Endothelial cell of umbilical vein (primary cell): ENCODE results near the gene TMEM63B. TPM values are rescaled to one million over a fixed set of nuclear protein-coding genes. Genes with fewer than 3 reads are reported as not detected.

ENCODE experiments used
- BruUV-seq: library from RNA; stranded (reverse); fragments of 400-500 nt; replicated peaks from 2 replicates; lab custom pipeline; 2021; lab: Mats Ljungman, UMichigan
- CTCF ChIA-PET: fragments of 300-600, 350-600 bp; sonication (Branson Sonifier 250); formaldehyde crosslinking; loops from one replicate; lab custom pipeline; 2021; ENCODE audit warnings: antibody characterized with exemption, inconsistent platforms; lab: Charles Lee
- POLR2A ChIA-PET: fragments of 300-600, 350-600 bp; sonication (Branson Sonifier 250); formaldehyde crosslinking; loops from one replicate; lab custom pipeline; 2021; ENCODE audit warnings: antibody characterized with exemption, inconsistent platforms; lab: Charles Lee
- DNase-seq: peaks from one replicate; pipeline ENCODE4 v3.0.0-alpha.2; 2011; ENCODE audit warnings: low read depth, low spot score
- FAIRE-seq: peaks from 2 replicates; lab custom pipeline; 2011; peaks lifted over from hg19 to GRCh38; lab: Jason Lieb, UNC
- H2AFZ ChIP-seq: 2 replicates; pipeline ENCODE4 v1.6.0; 2012; ENCODE audit warnings: low read depth, low read length, control low read depth, inconsistent platforms
- H3K27ac ChIP-seq: 2 replicates; pipeline ENCODE4 v1.5.1; 2011; ENCODE audit warnings: low read depth, mild to moderate bottlenecking, control low read depth, low read length, moderate library complexity; ENCODE audit not compliant: insufficient read depth
- H3K27me3 ChIP-seq, 2 experiments: 2 replicates each; pipeline versions ENCODE4 v1.6.0 to v1.6.1; 2011; ENCODE audit warnings: low read length in 2 of 2, mixed read lengths in 1 of 2; ENCODE audit not compliant: control insufficient read depth in 2 of 2, insufficient read depth in 2 of 2
- H3K36me3 ChIP-seq, 2 experiments: 2 replicates in 1 of 2; 3 replicates in 1 of 2; pipeline ENCODE4 v1.5.1; 2011; ENCODE audit warnings: low read length in 2 of 2, mild to moderate bottlenecking in 1 of 2, moderate library complexity in 1 of 2; ENCODE audit not compliant: control insufficient read depth in 2 of 2, insufficient read depth in 2 of 2; ENCODE audit errors: extremely low read depth in 1 of 2
- H3K4me1 ChIP-seq: 3 replicates; pipeline ENCODE4 v1.5.1; 2011; ENCODE audit warnings: mild to moderate bottlenecking, low read length; ENCODE audit not compliant: control insufficient read depth, insufficient read depth; ENCODE audit errors: extremely low read depth
- H3K4me2 ChIP-seq: 2 replicates; pipeline ENCODE4 v1.6.1; 2011; ENCODE audit warnings: low read length, control low read depth, mixed read lengths; ENCODE audit not compliant: insufficient read depth
- H3K4me3 ChIP-seq, 3 experiments: fragments of 200-600 bp in 1 of 3; sonication (generic), shearing (Covaris generic) in 1 of 3; replicated peaks in 1 of 3; 2 replicates each; pipeline ENCODE4 v1.5.1; 2011 to 2016; ENCODE audit warnings: control low read depth in 3 of 3, low read length in 3 of 3, mild to moderate bottlenecking in 2 of 3, inconsistent platforms in 1 of 3, low read depth in 1 of 3, moderate library complexity in 1 of 3; ENCODE audit not compliant: insufficient read depth in 1 of 3
- H3K79me2 ChIP-seq: 2 replicates; pipeline ENCODE4 v1.6.0; 2012; ENCODE audit warnings: low read length, inconsistent platforms; ENCODE audit not compliant: control insufficient read depth, insufficient read depth
- H3K9ac ChIP-seq: replicated peaks from 2 replicates; pipeline ENCODE3; 2011; ENCODE audit warnings: low read length, control low read depth; ENCODE audit not compliant: insufficient read depth; ENCODE audit errors: extremely low read depth
- H3K9me1 ChIP-seq: replicated peaks from 3 replicates; pipeline ENCODE4 v1.6.0; 2011; ENCODE audit warnings: mild to moderate bottlenecking, low read length; ENCODE audit not compliant: control insufficient read depth, insufficient read depth; ENCODE audit errors: extremely low read depth
- H3K9me3 ChIP-seq: replicated peaks from 2 replicates; pipeline ENCODE4 v1.5.1; 2012; ENCODE audit warnings: low read length, inconsistent platforms; ENCODE audit not compliant: control insufficient read depth, insufficient read depth
- H4K20me1 ChIP-seq: replicated peaks from 2 replicates; pipeline ENCODE3; 2011; ENCODE audit warnings: mild to moderate bottlenecking, low read length; ENCODE audit not compliant: control insufficient read depth, insufficient read depth; ENCODE audit errors: extremely low read depth
- CTCF ChIP-seq, 2 donors: IDR thresholded peaks; 1 replicate in 1 of 2; 2 replicates in 1 of 2; pipeline ENCODE4 v1.5.1; 2011; ENCODE audit warnings: low read length in 2 of 2, mild to moderate bottlenecking in 2 of 2, moderate library complexity in 2 of 2, control low read depth in 1 of 2, inconsistent platforms in 1 of 2, low read depth in 1 of 2; ENCODE audit not compliant: insufficient read depth in 1 of 2; ENCODE audit errors: extremely low read depth in 1 of 2
- EZH2 ChIP-seq: IDR thresholded peaks from 2 replicates; pipeline ENCODE4 v1.6.1; 2012; ENCODE audit warnings: borderline replicate concordance, low read depth, mild to moderate bottlenecking, moderate library complexity, low read length, inconsistent platforms; ENCODE audit not compliant: severe bottlenecking
- FOS ChIP-seq: IDR thresholded peaks from 2 replicates; pipeline ENCODE4 v1.6.1; 2011; ENCODE audit warnings: mild to moderate bottlenecking, low read length, moderate library complexity, borderline replicate concordance; ENCODE audit not compliant: insufficient read depth
- GATA2 ChIP-seq: IDR thresholded peaks from 2 replicates; pipeline ENCODE4 v1.7.0; 2011; ENCODE audit warnings: low read depth, mild to moderate bottlenecking, moderate library complexity, mixed read lengths, low read length; ENCODE audit not compliant: insufficient read length, insufficient read depth
- JUN ChIP-seq: IDR thresholded peaks from 2 replicates; pipeline ENCODE4 v1.6.1; 2011; ENCODE audit warnings: borderline replicate concordance, low read depth; ENCODE audit not compliant: insufficient read length, insufficient read depth
- MYC ChIP-seq: IDR thresholded peaks from one replicate; pipeline ENCODE4 v1.6.1; 2011; ENCODE audit warnings: mild to moderate bottlenecking, low read depth, low read length
- POLR2A ChIP-seq: IDR thresholded peaks from 2 replicates; pipeline ENCODE4 v1.6.1; 2012; ENCODE audit warnings: low read depth, mild to moderate bottlenecking, control low read depth, low read length
- POLR2AphosphoS5 ChIP-seq: IDR thresholded peaks from 2 replicates; pipeline ENCODE4 v1.6.1; 2012; ENCODE audit warnings: low read depth, mild to moderate bottlenecking, control low read depth, low read length, moderate library complexity; ENCODE audit not compliant: insufficient read depth
- dilution Hi-C: fragments of 300-500 bp; cut with MboI; formaldehyde crosslinking; loops from one replicate; pipeline ENCODE4 v1.15.0; 2019; ENCODE audit warnings: low sequenced_read_pairs; ENCODE audit not compliant: extremely low pct_ligation_motif_present
- intact Hi-C: fragments of 100-400 bp; cut with micrococcal nuclease; formaldehyde crosslinking; loops from one replicate; pipeline ENCODE4 v1.10.0; 2022
- polyA plus RNA-seq, 4 experiments: library from polyadenylated mRNA; depleted of rRNA in 3 of 4; stranded (reverse) in 3 of 4; unstranded in 1 of 4; fragments of >200 nt; gene quantifications; 2 replicates each; pipeline versions ENCODE4 v1.2.1 to v1.2.3, GENCODE V29; 2011 to 2012; ENCODE audit warnings: missing spikeins in 1 of 4
- total RNA-seq: library from RNA; stranded (reverse); gene quantifications from 2 replicates; pipeline ENCODE4 v1.2.3, GENCODE V29; 2021
- TF ChIP-seq, protein P1 (sequence below): IDR thresholded peaks from 2 replicates; pipeline ENCODE4 v1.6.1; 2011; ENCODE audit not compliant: insufficient read depth, insufficient read length

The TMEM63B gene
- total and polyA plus RNA-seq, 2 donors (not counting 3 experiments of a cell fraction or from before 2014, with no cell fraction given): 49.7 to 56.1 TPM

GRCh38 chr6:44105993-44106740, 21.2 kb upstream of the TMEM63B start:
- Histone ChIP-seq H3K9ac (peak overlapping the region; percentile 1), H3K36me3 (peaks cover 6 to 16% of the 10 kb centered on the region in 2 experiments), H3K27ac (peak overlapping the region; percentile 89), H3K9me3 (no peaks in the 10 kb centered on the region), H3K4me2 (no peak overlapping the region), H4K20me1 (no peaks in the 10 kb centered on the region), H3K79me2 (no peaks in the 10 kb centered on the region), H3K4me3 (no peak overlapping the region), H3K9me1 (no peaks in the 10 kb centered on the region), H3K4me1 (peaks cover 37% of the 10 kb centered on the region), H3K27me3 (no peaks in the 10 kb centered on the region), H2AFZ (no peak overlapping the region)
- DNase-seq: peak; percentile 23
- peak; percentile 70 for FAIRE-seq
- CTCF ChIA-PET: interaction anchor here (0.9 kb wide), 1 partner anchor 11 kb away, joined by 4 read pairs; no protein-coding TSS in a partner anchor
- POLR2A ChIA-PET: interaction anchor here (0.5 kb wide), 1 partner anchor 141 kb away, joined by 3 read pairs; the partner anchor contains the start of gene HSP90AB1
- TF ChIP-seq, protein P1, sequence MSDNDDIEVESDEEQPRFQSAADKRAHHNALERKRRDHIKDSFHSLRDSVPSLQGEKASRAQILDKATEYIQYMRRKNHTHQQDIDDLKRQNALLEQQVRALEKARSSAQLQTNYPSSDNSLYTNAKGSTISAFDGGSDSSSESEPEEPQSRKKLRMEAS: no peak
- no peak for TF ChIP-seq JUN
- TF ChIP-seq GATA2: no peak
- TF ChIP-seq POLR2A: no peak
- BruUV-seq: no TSS peak
- dilution Hi-C loops (loop anchor here (10.0 kb wide), 1 partner anchor 129 kb away; no protein-coding TSS in a partner anchor), intact Hi-C loops (loop anchor here (1.0 kb wide), 1 partner anchor 116 kb away; no protein-coding TSS in a partner anchor)

DNA sequence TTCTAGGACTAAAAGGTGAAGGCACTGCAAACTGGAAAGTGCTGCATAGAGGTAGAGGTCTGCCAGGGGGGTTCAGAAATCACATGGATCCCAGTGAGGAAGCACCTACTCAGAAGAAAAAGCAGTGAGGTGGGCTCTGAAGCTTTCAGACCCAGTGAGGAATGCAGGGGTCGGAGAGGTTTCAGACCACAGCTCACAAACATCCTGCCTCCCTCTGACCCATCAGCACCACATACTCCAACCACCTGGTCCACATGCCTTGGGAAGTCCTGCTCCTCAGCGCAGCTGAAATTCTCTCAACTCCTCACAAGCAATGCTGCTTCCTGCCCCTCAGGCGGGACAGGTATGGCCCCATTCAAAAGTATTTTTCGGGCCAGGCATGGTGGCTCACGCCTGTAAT, 20.3 kb upstream of the TMEM63B start:
- CTCF ChIA-PET: no interaction called here
- dilution Hi-C loops: loop anchor here (10.0 kb wide), 1 partner anchor 128 kb away; no protein-coding TSS in a partner anchor
- no TSS peak for BruUV-seq
- TF ChIP-seq FOS (no peak), GATA2 (no peak), POLR2AphosphoS5 (no peak), POLR2A (no peak), CTCF (IDR thresholded peaks at IDR 0.05; ENCODE audit: extremely low read depth in 1 of 2, insufficient read depth in 1 of 2, low read depth in 1 of 2, low read length in 2 of 2) (no peak), MYC (no peak), JUN (no peak), EZH2 (no peak)
- TF ChIP-seq, protein P1: no peak
- POLR2A ChIA-PET: interaction anchor here (0.5 kb wide), 1 partner anchor 140 kb away, joined by 3 read pairs; the partner anchor contains the start of gene HSP90AB1
- no peaks in the 10 kb centered on the region for H4K20me1 ChIP-seq
- no peak overlapping the region for H3K9ac ChIP-seq
- H3K27me3 ChIP-seq: no peaks in the 10 kb centered on the region
- no peaks in the 10 kb centered on the region for H3K9me1 ChIP-seq
- intact Hi-C loops: no loop called here
- H3K4me3 ChIP-seq: no peak overlapping the region
- no peaks in the 10 kb centered on the region for H3K79me2 ChIP-seq
- H2AFZ ChIP-seq: no peak overlapping the region
- H3K4me1 ChIP-seq: peaks cover 37% of the 10 kb centered on the region
- H3K36me3 ChIP-seq: peaks cover 6 to 20% of the 10 kb centered on the region in 2 experiments
- no peaks in the 10 kb centered on the region for H3K9me3 ChIP-seq
- H3K4me2 ChIP-seq: no peak overlapping the region
- FAIRE-seq (peak; percentile 4), DNase-seq (peak; percentile 69)
- peak overlapping the region; percentile 89 for H3K27ac ChIP-seq
